ENCODE results near the gene SCN4B. TPM values are rescaled to one million over a fixed set of nuclear protein-coding genes. Genes with fewer than 3 reads are reported as not detected.

SCN4B gene
- total RNA-seq, 1 donor from 2014 or later: 2.9 TPM

- DNase-seq: no peak
- TF ChIP-seq CTCF (IDR thresholded peaks at IDR 0.05; ENCODE audit: partially characterized antibody, unreplicated experiment): no peak
- peaks cover 5% of the 10 kb centered on the region for H3K4me1 Mint-ChIP-seq (ENCODE audit: low read depth, unreplicated experiment)
- H3K27me3 Mint-ChIP-seq (ENCODE audit: unreplicated experiment): no peaks in the 10 kb centered on the region
- H3K36me3 Mint-ChIP-seq (ENCODE audit: unreplicated experiment): no peaks in the 10 kb centered on the region
- peaks cover 2% of the 10 kb centered on the region for H3K9me3 Mint-ChIP-seq (ENCODE audit: unreplicated experiment)
- H3K27ac Mint-ChIP-seq (ENCODE audit: unreplicated experiment): no peak overlapping the region
- H3K4me3 Mint-ChIP-seq (ENCODE audit: unreplicated experiment): no peak overlapping the region
Measured at GRCh38 chr11:118132385-118133151, 20.1 kb downstream of the SCN4B start.

- Mint-ChIP-seq H3K27me3 (ENCODE audit: unreplicated experiment) (peaks cover 2% of the 10 kb centered on the region), H3K27ac (ENCODE audit: unreplicated experiment) (no peak overlapping the region), H3K36me3 (ENCODE audit: unreplicated experiment) (no peaks in the 10 kb centered on the region), H3K4me1 (ENCODE audit: low read depth, unreplicated experiment) (peaks cover 15% of the 10 kb centered on the region), H3K4me3 (ENCODE audit: unreplicated experiment) (no peak overlapping the region), H3K9me3 (ENCODE audit: unreplicated experiment) (peaks cover 3% of the 10 kb centered on the region)
- DNase-seq: no peak
- no peak for TF ChIP-seq CTCF (IDR thresholded peaks at IDR 0.05; ENCODE audit: partially characterized antibody, unreplicated experiment)
Measured at GRCh38 chr11:118129471-118130172, 23.0 kb downstream of the SCN4B start.

GRCh38 chr11:118128721-118129470 lies 23.7 kb downstream of the SCN4B start:
- peaks cover 2% of the 10 kb centered on the region for H3K27me3 Mint-ChIP-seq (ENCODE audit: unreplicated experiment)
- H3K27ac Mint-ChIP-seq (ENCODE audit: unreplicated experiment): no peak overlapping the region
- H3K4me3 Mint-ChIP-seq (ENCODE audit: unreplicated experiment): no peak overlapping the region
- H3K9me3 Mint-ChIP-seq (ENCODE audit: unreplicated experiment): peaks cover 3% of the 10 kb centered on the region
- DNase-seq: no peak
- H3K4me1 Mint-ChIP-seq (ENCODE audit: low read depth, unreplicated experiment): peaks cover 13% of the 10 kb centered on the region
- H3K36me3 Mint-ChIP-seq (ENCODE audit: unreplicated experiment): no peaks in the 10 kb centered on the region
- TF ChIP-seq CTCF (IDR thresholded peaks at IDR 0.05; ENCODE audit: partially characterized antibody, unreplicated experiment): no peak

- Mint-ChIP-seq H3K27ac (ENCODE audit: unreplicated experiment) (no peak overlapping the region), H3K36me3 (ENCODE audit: unreplicated experiment) (no peaks in the 10 kb centered on the region), H3K9me3 (ENCODE audit: unreplicated experiment) (peaks cover 2% of the 10 kb centered on the region), H3K4me3 (ENCODE audit: unreplicated experiment) (no peak overlapping the region), H3K27me3 (ENCODE audit: unreplicated experiment) (peaks cover 2% of the 10 kb centered on the region), H3K4me1 (ENCODE audit: low read depth, unreplicated experiment) (peaks cover 13% of the 10 kb centered on the region)
- TF ChIP-seq CTCF (IDR thresholded peaks at IDR 0.05; ENCODE audit: partially characterized antibody, unreplicated experiment): no peak
- DNase-seq: no peak
Measured at GRCh38 chr11:118128310-118128709, 24.3 kb downstream of the SCN4B start.

Measured in glutamatergic neuron (in vitro differentiated cells).